GM18526 (cell line): Measurements from ENCODE around the gene FOSL2.

Experiments used
- POLR2A ChIP-seq: IDR thresholded peaks from 3 replicates; pipeline ENCODE4 v1.6.1; 2011; ENCODE audit not compliant: insufficient read length; ENCODE audit errors: extremely low read depth

The FOSL2 gene

DNA sequence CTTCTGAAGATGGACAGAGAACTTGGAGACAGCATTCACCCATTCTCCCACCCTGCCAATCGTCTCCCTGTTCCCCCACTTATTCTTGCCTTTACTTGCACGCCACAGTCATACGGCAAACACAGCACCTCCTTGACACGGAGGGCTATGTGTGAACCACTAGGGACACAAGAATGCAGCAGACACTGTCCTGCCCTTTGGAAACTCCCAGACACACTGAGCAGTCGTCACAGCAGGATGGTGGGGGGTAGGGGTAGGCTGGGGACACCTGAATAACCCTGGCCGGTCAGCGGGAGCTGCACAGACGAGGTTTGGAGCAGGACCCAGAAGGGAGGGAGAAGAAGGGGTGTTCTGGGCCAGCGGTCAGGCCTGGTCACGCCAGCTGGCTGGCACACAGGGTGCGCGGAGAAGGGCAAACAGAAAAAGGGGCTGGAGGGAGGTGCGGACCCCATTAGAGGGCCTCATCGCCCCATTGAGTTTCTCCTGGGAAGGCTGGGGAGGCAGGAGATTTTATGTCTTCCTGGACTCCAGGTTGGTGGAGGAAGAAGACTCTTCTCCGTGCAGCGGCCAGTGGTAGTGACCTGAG lies 40.0 kb upstream of the FOSL2 start:
- no peak for TF ChIP-seq POLR2A

DNA sequence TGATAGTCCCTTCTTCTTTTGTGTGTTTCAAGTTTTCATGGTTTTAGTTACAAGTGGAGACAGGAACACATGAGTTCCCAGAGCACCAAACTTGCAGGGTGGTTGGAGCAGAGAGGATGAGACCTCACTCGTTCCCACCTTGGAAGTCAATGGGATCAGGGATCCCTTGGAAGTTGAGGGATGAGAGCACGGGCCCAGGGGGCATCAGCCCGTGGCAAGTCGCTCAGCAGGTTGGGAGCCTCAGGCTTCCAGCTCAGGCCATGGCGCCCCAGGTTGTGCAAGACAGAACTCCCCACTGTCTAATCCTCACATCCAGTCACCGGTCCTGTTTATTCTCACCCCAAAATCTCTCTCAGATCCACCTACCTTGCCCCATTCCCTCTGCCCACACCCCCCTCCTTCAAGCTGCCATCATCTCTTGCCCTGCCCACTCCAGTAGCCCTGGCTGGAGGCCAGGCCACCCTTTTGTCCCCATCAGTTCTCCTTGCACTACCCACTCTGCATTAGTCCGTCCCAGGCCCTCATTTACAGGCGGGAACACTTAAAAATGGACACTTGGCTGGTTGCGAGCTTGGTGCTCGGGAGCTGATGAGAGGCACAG lies 37.6 kb upstream of the FOSL2 start:
- no peak for TF ChIP-seq POLR2A

- TF ChIP-seq POLR2A: no peak
These were observed 37.0 kb upstream of the FOSL2 start for GRCh38 chr2:28355521-28356094.

DNA sequence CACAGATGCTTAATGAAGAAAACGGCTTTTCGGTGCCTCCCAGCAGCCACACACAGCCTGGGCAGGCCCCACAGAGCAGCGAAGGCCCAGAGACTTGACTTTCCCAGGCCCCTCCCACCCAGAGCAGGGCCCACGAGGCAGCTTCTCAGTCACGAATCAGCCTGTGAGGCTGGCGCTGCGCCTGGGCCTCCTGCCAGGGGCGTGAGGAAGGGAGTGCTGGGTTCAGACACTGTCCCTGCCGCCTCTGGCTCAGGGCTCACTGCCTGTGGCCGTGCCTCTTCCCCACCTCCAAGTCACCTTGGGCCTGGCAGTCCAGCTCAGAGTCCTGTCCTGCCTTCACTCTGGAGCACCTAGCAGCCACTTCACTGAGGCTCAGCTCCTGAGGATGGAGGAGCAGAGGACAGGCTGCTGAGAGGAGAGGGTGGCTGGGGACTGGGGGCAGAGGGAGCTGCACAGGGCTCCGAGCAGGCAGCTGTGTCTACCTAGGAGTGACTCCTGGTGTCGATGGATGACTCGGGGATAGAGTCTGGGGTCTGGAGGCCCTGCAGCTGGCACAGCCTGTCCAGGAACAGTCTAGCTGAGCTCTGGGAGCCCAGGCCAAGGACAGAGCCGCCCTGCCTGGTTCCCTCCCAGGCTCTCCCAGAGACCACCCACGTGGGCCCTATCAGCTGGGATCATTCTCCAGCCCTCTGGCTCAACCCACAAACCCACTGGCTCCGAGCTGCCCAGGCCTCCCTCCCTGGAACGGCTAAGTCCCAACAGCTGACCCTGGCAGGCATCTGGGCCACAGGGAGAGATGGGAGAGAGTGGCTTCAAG lies 36.4 kb upstream of the FOSL2 start:
- no peak for TF ChIP-seq POLR2A

GRCh38 chr2:28357055-28357454 lies 35.6 kb upstream of the FOSL2 start:
- no peak for TF ChIP-seq POLR2A

GRCh38 chr2:28357948-28358667 lies 34.5 kb upstream of the FOSL2 start:
- no peak for TF ChIP-seq POLR2A

DNA sequence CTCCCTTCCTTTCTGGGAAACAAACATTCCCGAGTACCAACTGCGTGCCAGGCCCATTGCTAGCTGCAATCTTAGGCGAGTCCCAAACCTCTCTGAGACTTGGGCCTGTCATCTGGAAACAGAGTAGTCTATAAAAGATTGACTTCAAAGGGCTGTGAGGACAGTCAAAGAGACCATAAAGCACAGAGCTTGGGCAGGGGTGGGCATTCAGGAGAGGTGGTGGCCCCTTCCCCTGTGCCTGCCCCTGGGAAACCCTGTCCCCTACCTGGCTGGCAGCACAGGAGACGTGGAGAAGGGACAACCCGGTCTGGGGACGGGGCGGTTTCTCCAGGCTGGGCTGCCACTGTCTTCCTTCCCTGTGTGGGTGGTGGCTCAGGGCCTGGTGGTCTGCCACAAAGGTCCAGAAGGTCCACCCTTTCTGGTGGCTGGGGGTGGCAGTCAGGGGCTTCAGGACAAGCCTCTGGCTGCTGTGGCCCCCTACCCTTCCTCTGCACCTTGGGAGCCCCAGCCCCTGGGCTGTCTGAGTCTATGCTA lies 33.9 kb upstream of the FOSL2 start:
- TF ChIP-seq POLR2A: no peak

GRCh38 chr2:28359222-28360057 lies 33.2 kb upstream of the FOSL2 start:
- no peak for TF ChIP-seq POLR2A

DNA sequence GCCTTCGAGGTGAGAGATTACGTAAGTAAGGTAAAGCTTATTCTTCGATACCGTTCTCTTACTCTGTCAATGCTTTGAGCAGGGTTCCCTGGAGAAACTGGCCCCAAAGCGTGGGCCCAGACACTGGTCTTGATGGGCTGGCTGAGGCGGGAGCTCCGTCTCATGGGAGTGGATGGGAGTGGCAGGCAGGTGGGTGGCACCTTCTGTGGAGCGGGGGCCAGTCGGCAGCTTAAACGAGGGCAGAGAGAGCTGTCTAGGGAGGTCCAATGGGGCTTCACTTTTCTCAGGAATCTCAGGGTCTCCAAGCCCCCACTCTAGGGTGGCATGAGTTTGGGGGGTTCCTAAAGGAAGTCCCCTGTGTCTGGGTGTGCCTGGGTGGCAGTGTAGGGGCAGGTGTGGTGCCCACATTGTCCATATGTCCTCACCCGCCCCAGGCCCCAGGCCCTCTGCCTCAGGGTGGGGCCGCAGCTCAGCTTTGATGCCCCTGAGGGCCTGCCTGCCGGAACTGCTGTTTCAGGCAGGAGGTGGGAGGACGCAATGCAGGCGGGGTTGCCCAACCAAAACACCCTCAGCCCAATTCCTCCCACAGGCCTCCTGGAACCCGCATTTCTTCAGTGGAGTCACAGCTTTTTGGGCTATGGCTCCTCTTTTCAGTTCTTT lies 32.5 kb upstream of the FOSL2 start:
- no peak for TF ChIP-seq POLR2A

- no peak for TF ChIP-seq POLR2A
These were observed 31.9 kb upstream of the FOSL2 start for GRCh38 chr2:28360718-28361293.

- no peak for TF ChIP-seq POLR2A
These were observed 30.5 kb upstream of the FOSL2 start for GRCh38 chr2:28361991-28362710.

GRCh38 chr2:28362991-28363521 lies 29.6 kb upstream of the FOSL2 start:
- no peak for TF ChIP-seq POLR2A
